NOMO-1 treated with DMSO at 0.1 percent for 48 hours (cell line): ENCODE measurements around the gene COQ7.

Experiments used
- DNase-seq: peaks from one replicate; lab custom pipeline; 2025; ENCODE audit not compliant: unreplicated experiment; lab: John Stamatoyannopoulos, UW

The COQ7 gene

GRCh38 chr16:19110537-19111360 is 43.3 kb downstream of the COQ7 start:
- no peak for DNase-seq

- no peak for DNase-seq
These were observed 44.6 kb downstream of the COQ7 start for GRCh38 chr16:19112099-19112407.

GRCh38 chr16:19113577-19114358 is 46.4 kb downstream of the COQ7 start, which contains the start of gene ITPRIPL2:
Gene ITPRIPL2, plus strand, starts transcription at chr16:19113964. Its CDS starts 498 bp downstream, at chr16:19114462.
- peak; percentile 54 for DNase-seq

- DNase-seq, result no peak
These were observed 47.1 kb downstream of the COQ7 start for GRCh38 chr16:19114359-19115147.

- DNase-seq, result no peak
These were observed 48.0 kb downstream of the COQ7 start for GRCh38 chr16:19115148-19116021.

- peak; percentile 49 for DNase-seq
These were observed 49.5 kb downstream of the COQ7 start for GRCh38 chr16:19116711-19117449.

GRCh38 chr16:19118938-19119431 is 51.6 kb downstream of the COQ7 start:
- DNase-seq, result peak; percentile 54

GRCh38 chr16:19119564-19119963 is 52.1 kb downstream of the COQ7 start:
- DNase-seq, result peak; percentile 23

- DNase-seq, result no peak
These were observed 56.2 kb downstream of the COQ7 start for GRCh38 chr16:19123535-19124178.

- DNase-seq, result no peak
These were observed 58.9 kb downstream of the COQ7 start for GRCh38 chr16:19126300-19126699.

- no peak for DNase-seq
These were observed 59.8 kb downstream of the COQ7 start for GRCh38 chr16:19127205-19127604.

- DNase-seq, result no peak
These were observed 60.3 kb downstream of the COQ7 start for GRCh38 chr16:19127674-19128131.

GRCh38 chr16:19128454-19129200 is 61.2 kb downstream of the COQ7 start:
- DNase-seq, result no peak
